Osteoblast (primary cell): Measurements from ENCODE around the gene APOBEC2. TPM values are rescaled to one million over a fixed set of nuclear protein-coding genes. Genes with fewer than 3 reads are reported as not detected.

Experiments used
- DNase-seq: peaks from one replicate; pipeline ENCODE4 v3.0.0; 2011; ENCODE audit warnings: low spot score, mixed read lengths; ENCODE audit not compliant: insufficient read length; ENCODE audit errors: missing footprints
- H2AFZ ChIP-seq: 2 replicates; pipeline ENCODE4 v1.6.0; 2011; ENCODE audit warnings: mild to moderate bottlenecking, low read length
- H3K27ac ChIP-seq: 2 replicates; pipeline ENCODE4 v1.5.1; 2011; ENCODE audit warnings: mild to moderate bottlenecking, low read depth, low read length, moderate library complexity
- H3K27me3 ChIP-seq: 2 replicates; pipeline ENCODE4 v1.6.0; 2012; ENCODE audit warnings: mild to moderate bottlenecking, control low read depth, inconsistent platforms, low read length, moderate library complexity; ENCODE audit not compliant: insufficient read depth
- H3K36me3 ChIP-seq: 2 replicates; pipeline ENCODE4 v1.5.1; 2011; ENCODE audit warnings: mild to moderate bottlenecking, low read length, control low read depth, moderate library complexity; ENCODE audit not compliant: insufficient read depth
- H3K4me1 ChIP-seq: 2 replicates; pipeline ENCODE4 v1.5.1; 2011; ENCODE audit warnings: mild to moderate bottlenecking, low read length, control low read depth, moderate library complexity; ENCODE audit not compliant: insufficient read depth
- H3K4me2 ChIP-seq: 2 replicates; pipeline ENCODE4 v1.6.0; 2011; ENCODE audit warnings: mild to moderate bottlenecking, low read length; ENCODE audit not compliant: insufficient read depth
- H3K4me3 ChIP-seq: fragments of 200-600 bp; sonication (generic); 3 replicates; pipeline ENCODE4 v1.5.1; 2012; ENCODE audit warnings: mild to moderate bottlenecking, low read length, inconsistent platforms; ENCODE audit not compliant: insufficient read depth
- H3K79me2 ChIP-seq: 2 replicates; pipeline ENCODE4 v1.6.0; 2012; ENCODE audit warnings: mild to moderate bottlenecking, low read length, control low read depth, inconsistent platforms; ENCODE audit not compliant: insufficient read depth
- H3K9me3 ChIP-seq: 2 replicates; pipeline ENCODE4 v1.5.1; 2011; ENCODE audit warnings: low read depth, low read length, control low read depth
- H4K20me1 ChIP-seq: 2 replicates; pipeline ENCODE4 v1.6.0; 2012; ENCODE audit warnings: mild to moderate bottlenecking, low read length, control low read depth; ENCODE audit not compliant: insufficient read depth
- CTCF ChIP-seq: IDR thresholded peaks from 2 replicates; pipeline ENCODE4 v1.5.1; 2011; ENCODE audit warnings: mild to moderate bottlenecking, low read depth, low read length, moderate library complexity; ENCODE audit errors: extremely low read depth
- total RNA-seq: library from RNA; depleted of rRNA; stranded (reverse); fragments of >200 nt; gene quantifications from 2 replicates; pipeline ENCODE4 v1.2.3, GENCODE V29; 2012

Gene APOBEC2
- total RNA-seq, 1 donor, result not detected

DNA sequence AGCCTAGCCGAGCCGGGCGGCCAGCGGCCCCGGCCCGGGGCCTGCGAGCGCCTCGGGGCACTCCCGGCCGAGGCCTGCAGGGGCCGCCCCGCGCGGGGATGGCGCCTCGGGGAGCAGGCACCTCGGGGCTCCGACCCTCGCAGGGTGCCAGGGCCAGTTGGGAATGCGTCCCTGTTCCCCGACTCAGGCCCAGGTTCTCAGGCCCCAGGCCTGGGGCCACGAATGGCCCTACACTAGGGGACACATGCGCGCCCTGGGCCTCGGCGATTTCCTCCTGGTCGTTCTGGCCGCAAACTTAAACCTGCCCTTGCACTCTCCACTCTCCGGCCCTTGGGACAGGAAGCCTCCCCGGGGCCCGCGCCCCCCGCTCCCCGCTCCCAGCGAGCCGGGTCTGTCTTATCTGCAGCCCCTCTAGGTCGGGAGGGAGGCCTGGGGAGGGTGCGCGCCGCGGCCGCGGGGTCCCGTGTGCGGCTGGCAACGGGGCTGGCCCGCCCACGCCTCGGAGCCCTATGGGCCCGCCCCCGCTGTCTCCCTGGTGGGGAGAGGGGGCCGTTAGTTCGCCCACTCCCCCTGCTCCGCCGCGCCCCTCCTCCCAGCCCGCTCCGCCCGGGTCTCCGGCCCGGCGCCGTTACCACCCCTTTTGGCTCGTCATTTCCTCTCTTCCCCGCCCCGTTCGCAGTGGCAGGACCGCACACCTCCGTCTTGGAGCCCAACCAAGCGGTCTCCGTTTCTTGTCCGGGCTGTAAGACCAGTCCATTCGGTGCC lies 20.4 kb downstream of the APOBEC2 start:
- no peaks in the 10 kb centered on the region for H3K27me3 ChIP-seq
- TF ChIP-seq CTCF, result peak; percentile 15
- DNase-seq, result peak; percentile 88
- H3K36me3 ChIP-seq, result no peaks in the 10 kb centered on the region
- peaks cover 7% of the 10 kb centered on the region for H4K20me1 ChIP-seq
- H2AFZ ChIP-seq, result peak overlapping the region; percentile 83
- peak overlapping the region; percentile 87 for H3K4me3 ChIP-seq
- peak overlapping the region; percentile 92 for H3K27ac ChIP-seq
- H3K4me2 ChIP-seq, result peak overlapping the region; percentile 100
- H3K79me2 ChIP-seq, result peaks cover 47% of the 10 kb centered on the region
- peaks cover 21% of the 10 kb centered on the region for H3K4me1 ChIP-seq
- no peaks in the 10 kb centered on the region for H3K9me3 ChIP-seq

- H2AFZ ChIP-seq, result peak overlapping the region; percentile 83
- peaks cover 7% of the 10 kb centered on the region for H4K20me1 ChIP-seq
- H3K36me3 ChIP-seq, result no peaks in the 10 kb centered on the region
- peaks cover 55% of the 10 kb centered on the region for H3K79me2 ChIP-seq
- H3K4me1 ChIP-seq, result peaks cover 21% of the 10 kb centered on the region
- H3K27me3 ChIP-seq, result no peaks in the 10 kb centered on the region
- H3K9me3 ChIP-seq, result no peaks in the 10 kb centered on the region
- H3K4me3 ChIP-seq, result peak overlapping the region; percentile 87
- H3K27ac ChIP-seq, result peak overlapping the region; percentile 92
- no peak for TF ChIP-seq CTCF
- DNase-seq, result peak; percentile 85
- peak overlapping the region; percentile 100 for H3K4me2 ChIP-seq
Measured at GRCh38 chr6:41073968-41074691, 21.1 kb downstream of the APOBEC2 start.

GRCh38 chr6:41074692-41075436 lies 21.9 kb downstream of the APOBEC2 start:
- Histone ChIP-seq H3K4me3 (peak overlapping the region; percentile 87), H3K79me2 (peaks cover 62% of the 10 kb centered on the region), H3K4me1 (peaks cover 21% of the 10 kb centered on the region), H3K9me3 (no peaks in the 10 kb centered on the region), H3K4me2 (peak overlapping the region; percentile 100), H4K20me1 (peaks cover 7% of the 10 kb centered on the region), H3K36me3 (peaks cover 1% of the 10 kb centered on the region), H2AFZ (peak overlapping the region; percentile 83), H3K27me3 (no peaks in the 10 kb centered on the region), H3K27ac (peak overlapping the region; percentile 92)
- no peak for TF ChIP-seq CTCF
- DNase-seq, result no peak
